AG10803 (cell line): ENCODE measurements around the gene INTS11.
A peak's percentile ranks its signal among the peaks of the same experiment; 100 is the strongest.

ENCODE experiments used
- DNase-seq: peaks from one replicate; pipeline ENCODE4 v3.0.0; 2010; ENCODE audit warnings: low read depth
- H3K4me3 ChIP-seq: 2 replicates; pipeline ENCODE4 v1.5.1; 2011; ENCODE audit warnings: mild to moderate bottlenecking, low read length, control low read depth
- CTCF ChIP-seq: conservative IDR thresholded peaks from 2 replicates; pipeline ENCODE4 v1.5.1; 2011; ENCODE audit warnings: mild to moderate bottlenecking, low read length, control low read depth, inconsistent platforms

INTS11 gene

GRCh38 chr1:1345384-1345783 is 20.9 kb upstream of the INTS11 start:
- no peak for TF ChIP-seq CTCF
- no peak for DNase-seq
- no peak overlapping the region for H3K4me3 ChIP-seq

- peak; percentile 46 for TF ChIP-seq CTCF
- peak; percentile 56 for DNase-seq
- H3K4me3 ChIP-seq, result no peak overlapping the region
Measured at GRCh38 chr1:1344655-1345361, 20.3 kb upstream of the INTS11 start.

GRCh38 chr1:1343811-1344421 is 19.5 kb upstream of the INTS11 start:
- no peak for DNase-seq
- H3K4me3 ChIP-seq, result no peak overlapping the region
- no peak for TF ChIP-seq CTCF

- no peak for DNase-seq
- H3K4me3 ChIP-seq, result no peak overlapping the region
- no peak for TF ChIP-seq CTCF
Measured at GRCh38 chr1:1342584-1343115, 18.2 kb upstream of the INTS11 start.

DNA sequence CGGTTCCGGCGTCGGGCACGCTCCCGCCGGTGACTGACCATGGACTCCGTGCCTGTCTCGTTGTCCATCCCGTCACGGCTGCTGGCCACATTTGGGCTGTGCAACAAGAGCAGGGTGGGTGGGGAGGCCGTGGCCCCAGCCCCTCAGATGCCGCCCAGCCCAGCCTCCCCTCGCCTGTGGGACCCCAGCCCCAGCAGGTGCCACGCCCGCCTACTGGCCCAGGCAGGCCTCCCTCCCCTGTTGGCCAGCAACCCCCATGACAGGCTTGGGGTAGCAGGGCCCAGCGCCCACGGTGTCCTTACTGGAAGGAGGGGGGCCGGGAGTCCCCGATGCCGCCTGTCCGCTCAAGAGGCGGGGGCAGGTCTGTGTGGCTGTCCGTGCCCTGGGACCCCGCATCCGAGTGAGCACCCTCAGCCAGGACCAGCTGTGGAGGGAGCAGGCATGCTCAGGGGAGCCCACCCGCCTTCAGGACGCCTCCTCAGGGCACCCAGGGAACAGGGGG is 17.7 kb upstream of the INTS11 start:
- H3K4me3 ChIP-seq, result no peak overlapping the region
- DNase-seq, result no peak
- TF ChIP-seq CTCF, result no peak

DNA sequence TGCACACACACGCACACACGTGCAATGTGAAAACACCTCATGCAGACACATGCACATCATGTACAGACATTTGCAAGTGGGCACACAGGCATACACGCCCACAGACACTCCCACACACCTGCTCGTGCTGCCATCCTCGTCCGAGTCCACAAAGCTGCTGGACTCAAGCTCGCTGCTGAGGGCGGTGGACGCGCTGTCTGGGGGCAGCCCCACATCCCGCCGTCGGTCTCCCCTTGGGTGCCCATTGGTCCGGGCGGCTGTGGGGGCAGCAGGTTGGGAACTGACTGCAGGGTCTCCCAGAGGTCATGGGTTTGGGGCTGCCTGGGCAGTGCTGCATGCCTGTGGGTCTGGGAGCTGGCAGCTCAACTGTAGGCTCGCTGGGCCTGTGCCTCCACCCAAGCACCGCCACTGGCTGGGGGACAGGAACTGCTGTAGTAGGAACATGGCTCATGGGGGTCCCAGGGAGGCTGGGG is 17.1 kb upstream of the INTS11 start:
- no peak for TF ChIP-seq CTCF
- no peak for DNase-seq
- H3K4me3 ChIP-seq, result no peak overlapping the region
